NK-92 treated with Interleukin-12 subunit alpha and Interleukin-12 subunit beta, amount 100 ng/mL, for 24 hours (cell line): ENCODE measurements around the gene GMEB2.
"Not testable (repeated sequence)": the region's sequence is repeated elsewhere in the genome, so short reads cannot be mapped to it uniquely, and the experiment has no call there.

Source experiments
- DNase-seq: peaks from one replicate; lab custom pipeline; 2025; lab: John Stamatoyannopoulos, UW

Gene GMEB2

GRCh38 chr20:63626424-63627128 lies at the start of gene GMEB2:
TSS of gene GMEB2 (minus strand) at chr20:63627101. CDS start at chr20:63619397, 7,704 bp downstream.
- DNase-seq: peak; percentile 73

GRCh38 chr20:63675681-63676368 lies 48.9 kb upstream of the GMEB2 start:
- no peak for DNase-seq

- DNase-seq: no peak
Observed at GRCh38 chr20:63673951-63674350, 47.0 kb upstream of the GMEB2 start.

GRCh38 chr20:63672666-63673065 lies 45.8 kb upstream of the GMEB2 start:
- no peak for DNase-seq

- not testable (repeated sequence) for DNase-seq
Observed at GRCh38 chr20:63671695-63672094, 44.8 kb upstream of the GMEB2 start.

- no peak for DNase-seq
Observed at GRCh38 chr20:63668351-63668750, 41.5 kb upstream of the GMEB2 start.

GRCh38 chr20:63667858-63668257 lies 41.0 kb upstream of the GMEB2 start:
- no peak for DNase-seq

- no peak for DNase-seq
Observed at GRCh38 chr20:63665708-63666107, 38.8 kb upstream of the GMEB2 start.

- DNase-seq: no peak
Observed at GRCh38 chr20:63664861-63665594, 38.1 kb upstream of the GMEB2 start.

- DNase-seq: no peak
Observed at GRCh38 chr20:63664143-63664851, 37.4 kb upstream of the GMEB2 start.

- DNase-seq: no peak
Observed at GRCh38 chr20:63663332-63664066, 36.6 kb upstream of the GMEB2 start.

- DNase-seq: no peak
Observed at GRCh38 chr20:63662813-63663189, 35.9 kb upstream of the GMEB2 start.

GRCh38 chr20:63661959-63662812 lies 35.3 kb upstream of the GMEB2 start:
- no peak for DNase-seq

- no peak for DNase-seq
Observed at GRCh38 chr20:63661108-63661507, 34.2 kb upstream of the GMEB2 start.

GRCh38 chr20:63660622-63661021 lies 33.7 kb upstream of the GMEB2 start:
- no peak for DNase-seq

GRCh38 chr20:63660174-63660573 lies 33.3 kb upstream of the GMEB2 start:
- not testable (repeated sequence) for DNase-seq

- no peak for DNase-seq
Observed at GRCh38 chr20:63659370-63659769, 32.5 kb upstream of the GMEB2 start.

- DNase-seq: no peak
Observed at GRCh38 chr20:63658749-63659187, 31.9 kb upstream of the GMEB2 start.

- peak; percentile 86 for DNase-seq
Observed at GRCh38 chr20:63657937-63658748, 31.2 kb upstream of the GMEB2 start, which contains the start of gene RTEL1. TSS of gene RTEL1 (plus strand) at chr20:63658312. CDS start at chr20:63659403, 1,091 bp downstream.
